H9 (cell line): Measurements from ENCODE around the gene MRPL36. TPM values are rescaled to one million over a fixed set of nuclear protein-coding genes. Genes with fewer than 3 reads are reported as not detected.

Experiments used
- DNase-seq: peaks from one replicate; pipeline ENCODE4 v3.0.0-alpha.2; 2017
- H2AFZ ChIP-seq: one replicate; pipeline ENCODE4 v1.6.1; 2013; ENCODE audit warnings: mild to moderate bottlenecking, low read length, control low read depth, moderate library complexity
- H2AK5ac ChIP-seq: 2 replicates; pipeline ENCODE4 v1.6.1; 2013; ENCODE audit warnings: low read length, control low read depth, mixed read lengths; ENCODE audit not compliant: insufficient read length
- H2BK120ac ChIP-seq: one replicate; pipeline ENCODE4 v1.6.1; 2013; ENCODE audit warnings: low read depth, mild to moderate bottlenecking, low read length, control low read depth, inconsistent platforms; ENCODE audit not compliant: poor library complexity, severe bottlenecking
- H2BK12ac ChIP-seq: 2 replicates; pipeline ENCODE4 v1.6.1; 2013; ENCODE audit warnings: low read length, control low read depth, mixed read lengths, low read depth; ENCODE audit not compliant: insufficient read length
- H2BK15ac ChIP-seq: 2 replicates; pipeline ENCODE4 v1.6.1; 2013; ENCODE audit warnings: low read depth, low read length, control low read depth
- H2BK20ac ChIP-seq: one replicate; pipeline ENCODE4 v1.6.1; 2013; ENCODE audit warnings: low read depth, mild to moderate bottlenecking, low read length, control low read depth, inconsistent platforms; ENCODE audit not compliant: poor library complexity, severe bottlenecking
- H2BK5ac ChIP-seq: 2 replicates; pipeline ENCODE4 v1.6.1; 2013; ENCODE audit warnings: low read length, control low read depth, mixed read lengths; ENCODE audit not compliant: insufficient read length
- H3K14ac ChIP-seq: 2 replicates; pipeline ENCODE4 v1.6.1; 2013; ENCODE audit warnings: low read length, control low read depth; ENCODE audit not compliant: insufficient read depth
- H3K18ac ChIP-seq: 2 replicates; pipeline ENCODE4 v1.6.1; 2013; ENCODE audit warnings: low read depth, mild to moderate bottlenecking, mixed read lengths, low read length, control low read depth; ENCODE audit not compliant: insufficient read length
- H3K23ac ChIP-seq: 2 replicates; pipeline ENCODE4 v1.6.1; 2013; ENCODE audit warnings: low read length, control low read depth, mixed read lengths, low read depth; ENCODE audit not compliant: insufficient read length
- H3K23me2 ChIP-seq: 2 replicates; pipeline ENCODE4 v1.6.1; 2013; ENCODE audit warnings: low read depth, mild to moderate bottlenecking, mixed read lengths, low read length, control low read depth; ENCODE audit not compliant: insufficient read length, poor library complexity, severe bottlenecking
- H3K27ac ChIP-seq: 2 replicates; pipeline ENCODE4 v1.5.1; 2013; ENCODE audit warnings: low read length, control low read depth, mixed read lengths, low read depth; ENCODE audit not compliant: insufficient read length
- H3K27me3 ChIP-seq: 2 replicates; pipeline ENCODE4 v1.6.1; 2013; ENCODE audit warnings: low read length, control low read depth, inconsistent platforms; ENCODE audit not compliant: insufficient read depth
- H3K4ac ChIP-seq: 2 replicates; pipeline ENCODE4 v1.6.1; 2013; ENCODE audit warnings: low read depth, mild to moderate bottlenecking, control low read depth, inconsistent platforms, low read length, moderate library complexity
- H3K4me1 ChIP-seq: 2 replicates; pipeline ENCODE4 v1.6.1; 2013; ENCODE audit warnings: low read length, control low read depth, inconsistent platforms; ENCODE audit not compliant: insufficient read depth
- H3K4me2 ChIP-seq: 2 replicates; pipeline ENCODE4 v1.6.1; 2013; ENCODE audit warnings: low read length, control low read depth, mixed read lengths; ENCODE audit not compliant: insufficient read length, insufficient read depth
- H3K56ac ChIP-seq: 2 replicates; pipeline ENCODE4 v1.6.1; 2013; ENCODE audit warnings: low read depth, mild to moderate bottlenecking, mixed read lengths, low read length, control low read depth; ENCODE audit not compliant: insufficient read length
- H3K79me1 ChIP-seq: 2 replicates; pipeline ENCODE4 v1.6.1; 2013; ENCODE audit warnings: low read depth, mild to moderate bottlenecking, moderate library complexity, low read length, control low read depth, inconsistent platforms; ENCODE audit not compliant: insufficient read depth, poor library complexity, severe bottlenecking
- H3K79me2 ChIP-seq: 2 replicates; pipeline ENCODE4 v1.6.1; 2013; ENCODE audit warnings: low read length, control low read depth, inconsistent platforms; ENCODE audit not compliant: insufficient read depth
- H3K9ac ChIP-seq: 2 replicates; pipeline ENCODE4 v1.6.1; 2013; ENCODE audit warnings: low read length, control low read depth, mixed read lengths; ENCODE audit not compliant: insufficient read length; ENCODE audit errors: extremely low read depth
- H3K9me3 ChIP-seq: one replicate; pipeline ENCODE4 v1.6.1; 2013; ENCODE audit warnings: low read depth, low read length, inconsistent platforms; ENCODE audit not compliant: control insufficient read depth
- H3T11ph ChIP-seq: one replicate; pipeline ENCODE4 v1.6.1; 2013; ENCODE audit warnings: mild to moderate bottlenecking, low read length, control low read depth, inconsistent platforms
- H4K20me1 ChIP-seq: one replicate; pipeline ENCODE4 v1.6.1; 2013; ENCODE audit not compliant: control insufficient read depth, insufficient read length, insufficient read depth
- H4K5ac ChIP-seq: 2 replicates; pipeline ENCODE4 v1.6.1; 2013; ENCODE audit warnings: low read depth, mild to moderate bottlenecking, mixed read lengths, low read length, control low read depth; ENCODE audit not compliant: insufficient read length
- H4K8ac ChIP-seq: replicated peaks from 2 replicates; pipeline ENCODE4 v1.6.1; 2013; ENCODE audit warnings: low read length, control low read depth, mixed read lengths, low read depth; ENCODE audit not compliant: insufficient read length
- H4K91ac ChIP-seq: 2 replicates; pipeline ENCODE4 v1.6.1; 2013; ENCODE audit warnings: low read depth, mild to moderate bottlenecking, moderate library complexity, mixed read lengths, low read length, control low read depth; ENCODE audit not compliant: insufficient read length
- H3K27ac Mint-ChIP-seq, 3 experiments: 2 replicates in 2 of 3; 3 replicates in 1 of 3; pipeline ENCODE4 v1.8.0; 2020 to 2021; ENCODE audit warnings: mixed read lengths in 3 of 3, mild to moderate bottlenecking in 1 of 3, moderate library complexity in 1 of 3
- H3K27me3 Mint-ChIP-seq: 2 replicates; pipeline ENCODE4 v1.8.0; 2021; ENCODE audit warnings: low read depth, mild to moderate bottlenecking, moderate library complexity, mixed read lengths
- H3K36me3 Mint-ChIP-seq, 3 experiments: 2 replicates in 2 of 3; 3 replicates in 1 of 3; pipeline ENCODE4 v1.8.0; 2020 to 2021; ENCODE audit warnings: low read depth in 3 of 3, mixed read lengths in 3 of 3; ENCODE audit not compliant: insufficient read depth in 1 of 3
- H3K4me1 Mint-ChIP-seq, 2 experiments: 2 replicates each; pipeline ENCODE4 v1.8.0; 2020; ENCODE audit warnings: mixed read lengths in 2 of 2
- H3K4me3 Mint-ChIP-seq, 2 experiments: 2 replicates in 1 of 2; 3 replicates in 1 of 2; pipeline ENCODE4 v1.8.0; 2020 to 2021; ENCODE audit warnings: mild to moderate bottlenecking in 2 of 2, mixed read lengths in 2 of 2, moderate library complexity in 1 of 2
- H3K9me3 Mint-ChIP-seq, 2 experiments: 2 replicates in 1 of 2; 3 replicates in 1 of 2; pipeline ENCODE4 v1.8.0; 2020; ENCODE audit warnings: mild to moderate bottlenecking in 2 of 2, mixed read lengths in 2 of 2, moderate library complexity in 1 of 2
- WGBS: extraction: QIAGEN DNeasy Blood & Tissue Kit; methylation state at CpG from one replicate; pipeline ENCODE4 v1.1.7; 2013; ENCODE audit warnings: missing lambda C conversion rate, low lambda C conversion rate, mixed read lengths; ENCODE audit not compliant: insufficient read length; ENCODE audit errors: extremely low coverage; 5-methylcytosine and 5-hydroxymethylcytosine counted together
- total RNA-seq: library from RNA; stranded (reverse); gene quantifications from 2 replicates; pipeline ENCODE4 v1.2.1, GENCODE V29; 2021
- TF ChIP-seq, protein P1 (sequence below): fragments of 200-600 bp; sonication (generic); conservative IDR thresholded peaks from 3 replicates; pipeline ENCODE4 v1.8.0; 2021; ENCODE audit warnings: antibody characterized with exemption, mild to moderate bottlenecking

MRPL36 gene
- total RNA-seq, 1 experiment from 2014 or later = 67.3 TPM

- Histone ChIP-seq H3K27me3 (no peaks in the 10 kb centered on the region), H2BK5ac (no peak overlapping the region), H3K23me2 (no peaks in the 10 kb centered on the region), H3K9ac (no peak overlapping the region), H3K79me2 (no peaks in the 10 kb centered on the region), H3K18ac (no peak overlapping the region), H3K79me1 (no peaks in the 10 kb centered on the region), H2BK120ac (no peak overlapping the region), H3K4me1 (no peaks in the 10 kb centered on the region), H3K4ac (no peak overlapping the region), H4K20me1 (no peaks in the 10 kb centered on the region), H2BK15ac (no peak overlapping the region), H3K9me3 (no peaks in the 10 kb centered on the region), H2AK5ac (no peak overlapping the region), H2BK12ac (no peak overlapping the region), H3K14ac (no peak overlapping the region), H4K5ac (no peak overlapping the region), H4K8ac (no peak overlapping the region), H3K23ac (no peak overlapping the region), H3K4me2 (no peak overlapping the region), H3T11ph (no peak overlapping the region), H2AFZ (no peak overlapping the region), H3K56ac (no peak overlapping the region), H2BK20ac (no peak overlapping the region), H4K91ac (no peak overlapping the region), H3K27ac (no peak overlapping the region)
- WGBS = no CpG with 5 or more reads among the region's 2 CpGs
- H3K27me3 Mint-ChIP-seq = no peaks in the 10 kb centered on the region; the same call in 1 of the 2 replicates
- H3K9me3 Mint-ChIP-seq = no peaks in the 10 kb centered on the region
- H3K4me3 Mint-ChIP-seq = no peak overlapping the region
- no peak overlapping the region; a peak in 1 of 7 replicates for H3K27ac Mint-ChIP-seq
- no peak for DNase-seq
- TF ChIP-seq, protein P1, sequence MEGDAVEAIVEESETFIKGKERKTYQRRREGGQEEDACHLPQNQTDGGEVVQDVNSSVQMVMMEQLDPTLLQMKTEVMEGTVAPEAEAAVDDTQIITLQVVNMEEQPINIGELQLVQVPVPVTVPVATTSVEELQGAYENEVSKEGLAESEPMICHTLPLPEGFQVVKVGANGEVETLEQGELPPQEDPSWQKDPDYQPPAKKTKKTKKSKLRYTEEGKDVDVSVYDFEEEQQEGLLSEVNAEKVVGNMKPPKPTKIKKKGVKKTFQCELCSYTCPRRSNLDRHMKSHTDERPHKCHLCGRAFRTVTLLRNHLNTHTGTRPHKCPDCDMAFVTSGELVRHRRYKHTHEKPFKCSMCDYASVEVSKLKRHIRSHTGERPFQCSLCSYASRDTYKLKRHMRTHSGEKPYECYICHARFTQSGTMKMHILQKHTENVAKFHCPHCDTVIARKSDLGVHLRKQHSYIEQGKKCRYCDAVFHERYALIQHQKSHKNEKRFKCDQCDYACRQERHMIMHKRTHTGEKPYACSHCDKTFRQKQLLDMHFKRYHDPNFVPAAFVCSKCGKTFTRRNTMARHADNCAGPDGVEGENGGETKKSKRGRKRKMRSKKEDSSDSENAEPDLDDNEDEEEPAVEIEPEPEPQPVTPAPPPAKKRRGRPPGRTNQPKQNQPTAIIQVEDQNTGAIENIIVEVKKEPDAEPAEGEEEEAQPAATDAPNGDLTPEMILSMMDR = no peak
- H3K4me1 Mint-ChIP-seq = peaks cover 19 to 29% of the 10 kb centered on the region in 2 experiments
- peaks cover 48 to 85% (median 73%) of the 10 kb centered on the region in 3 experiments for H3K36me3 Mint-ChIP-seq
Measured at GRCh38 chr5:1819458-1819857, 19.8 kb upstream of the MRPL36 start.
